ENCODE measurements around the gene DOHH.

DNA sequence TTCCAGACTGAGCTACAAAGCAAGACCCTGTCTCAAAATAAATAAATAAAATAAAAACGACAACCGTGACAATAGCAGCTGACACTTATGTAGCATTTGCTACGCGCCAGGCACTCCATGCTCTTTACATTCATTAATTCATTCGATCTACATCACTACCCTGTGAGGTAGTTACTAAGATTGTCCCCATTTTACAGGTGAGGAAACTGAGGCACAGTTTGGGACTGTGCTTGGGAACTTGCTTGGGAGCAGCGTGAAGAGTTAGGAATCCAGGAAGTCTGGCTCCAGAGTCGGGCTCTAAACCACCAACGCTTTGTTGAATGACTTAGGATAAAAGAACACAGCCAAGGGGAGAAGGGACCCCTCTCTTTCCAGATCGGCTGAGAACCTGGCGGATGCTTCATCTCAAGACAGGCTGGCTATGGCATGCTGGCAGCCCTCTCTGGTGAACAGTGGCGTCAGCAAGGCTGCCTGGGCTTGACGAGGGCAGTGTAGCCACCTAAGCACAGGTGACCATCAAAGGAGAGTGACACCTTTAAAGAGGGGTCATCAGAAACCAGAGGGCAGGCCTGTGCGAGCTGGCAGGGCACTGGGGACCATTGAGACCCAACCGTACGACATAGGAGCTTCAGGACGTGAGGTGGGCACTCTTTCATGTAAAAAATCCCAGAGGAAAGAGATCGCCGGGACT is 591 bp downstream of the DOHH start:
- TF ChIP-seq, protein P1, sequence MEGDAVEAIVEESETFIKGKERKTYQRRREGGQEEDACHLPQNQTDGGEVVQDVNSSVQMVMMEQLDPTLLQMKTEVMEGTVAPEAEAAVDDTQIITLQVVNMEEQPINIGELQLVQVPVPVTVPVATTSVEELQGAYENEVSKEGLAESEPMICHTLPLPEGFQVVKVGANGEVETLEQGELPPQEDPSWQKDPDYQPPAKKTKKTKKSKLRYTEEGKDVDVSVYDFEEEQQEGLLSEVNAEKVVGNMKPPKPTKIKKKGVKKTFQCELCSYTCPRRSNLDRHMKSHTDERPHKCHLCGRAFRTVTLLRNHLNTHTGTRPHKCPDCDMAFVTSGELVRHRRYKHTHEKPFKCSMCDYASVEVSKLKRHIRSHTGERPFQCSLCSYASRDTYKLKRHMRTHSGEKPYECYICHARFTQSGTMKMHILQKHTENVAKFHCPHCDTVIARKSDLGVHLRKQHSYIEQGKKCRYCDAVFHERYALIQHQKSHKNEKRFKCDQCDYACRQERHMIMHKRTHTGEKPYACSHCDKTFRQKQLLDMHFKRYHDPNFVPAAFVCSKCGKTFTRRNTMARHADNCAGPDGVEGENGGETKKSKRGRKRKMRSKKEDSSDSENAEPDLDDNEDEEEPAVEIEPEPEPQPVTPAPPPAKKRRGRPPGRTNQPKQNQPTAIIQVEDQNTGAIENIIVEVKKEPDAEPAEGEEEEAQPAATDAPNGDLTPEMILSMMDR (IDR thresholded peaks at IDR 0.05) = no peak
- no peak for TF ChIP-seq POLR2AphosphoS5 (IDR thresholded peaks at IDR 0.05; ENCODE audit: low read depth, low read length)
- TF ChIP-seq, protein P2, sequence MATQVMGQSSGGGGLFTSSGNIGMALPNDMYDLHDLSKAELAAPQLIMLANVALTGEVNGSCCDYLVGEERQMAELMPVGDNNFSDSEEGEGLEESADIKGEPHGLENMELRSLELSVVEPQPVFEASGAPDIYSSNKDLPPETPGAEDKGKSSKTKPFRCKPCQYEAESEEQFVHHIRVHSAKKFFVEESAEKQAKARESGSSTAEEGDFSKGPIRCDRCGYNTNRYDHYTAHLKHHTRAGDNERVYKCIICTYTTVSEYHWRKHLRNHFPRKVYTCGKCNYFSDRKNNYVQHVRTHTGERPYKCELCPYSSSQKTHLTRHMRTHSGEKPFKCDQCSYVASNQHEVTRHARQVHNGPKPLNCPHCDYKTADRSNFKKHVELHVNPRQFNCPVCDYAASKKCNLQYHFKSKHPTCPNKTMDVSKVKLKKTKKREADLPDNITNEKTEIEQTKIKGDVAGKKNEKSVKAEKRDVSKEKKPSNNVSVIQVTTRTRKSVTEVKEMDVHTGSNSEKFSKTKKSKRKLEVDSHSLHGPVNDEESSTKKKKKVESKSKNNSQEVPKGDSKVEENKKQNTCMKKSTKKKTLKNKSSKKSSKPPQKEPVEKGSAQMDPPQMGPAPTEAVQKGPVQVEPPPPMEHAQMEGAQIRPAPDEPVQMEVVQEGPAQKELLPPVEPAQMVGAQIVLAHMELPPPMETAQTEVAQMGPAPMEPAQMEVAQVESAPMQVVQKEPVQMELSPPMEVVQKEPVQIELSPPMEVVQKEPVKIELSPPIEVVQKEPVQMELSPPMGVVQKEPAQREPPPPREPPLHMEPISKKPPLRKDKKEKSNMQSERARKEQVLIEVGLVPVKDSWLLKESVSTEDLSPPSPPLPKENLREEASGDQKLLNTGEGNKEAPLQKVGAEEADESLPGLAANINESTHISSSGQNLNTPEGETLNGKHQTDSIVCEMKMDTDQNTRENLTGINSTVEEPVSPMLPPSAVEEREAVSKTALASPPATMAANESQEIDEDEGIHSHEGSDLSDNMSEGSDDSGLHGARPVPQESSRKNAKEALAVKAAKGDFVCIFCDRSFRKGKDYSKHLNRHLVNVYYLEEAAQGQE (IDR thresholded peaks at IDR 0.05; ENCODE audit: insufficient read depth in 1 of 2, low read depth in 2 of 2, low read length in 1 of 2) = no peak
- no peak for TF ChIP-seq SIN3A (IDR thresholded peaks at IDR 0.05; ENCODE audit: borderline replicate concordance, insufficient read depth, low read depth, low read length)

All from Panc1 (cell line).